Right cardiac atrium (tissue), 5 donors: Measurements from ENCODE around the gene LAGE3. TPM values are rescaled to one million over a fixed set of nuclear protein-coding genes. Genes with fewer than 3 reads are reported as not detected.

Source experiments
- ATAC-seq, 2 donors: fragments of 200-7000 bp; cut with Tn5 transposase; one replicate each; pipeline versions ENCODE4 v1.8.0 to v1.9.1; 2020; ENCODE audit warnings: moderate library complexity in 2 of 2, mild to moderate bottlenecking in 1 of 2
- DNase-seq, 3 donors: peaks; one replicate each; pipeline ENCODE4 v3.0.0-alpha.2; 2020
- H3K27ac ChIP-seq: one replicate; pipeline ENCODE4 v1.5.1; 2013; ENCODE audit warnings: mild to moderate bottlenecking, low read length, control low read depth, moderate library complexity
- H3K27me3 ChIP-seq: one replicate; pipeline ENCODE4 v1.6.1; 2013; ENCODE audit not compliant: control insufficient read depth, insufficient read depth
- H3K4me1 ChIP-seq: one replicate; pipeline ENCODE4 v1.6.1; 2013; ENCODE audit warnings: low read length; ENCODE audit not compliant: control insufficient read depth, insufficient read depth
- H3K4me3 ChIP-seq: one replicate; pipeline ENCODE4 v1.5.1; 2013; ENCODE audit warnings: low read length, control low read depth
- H3K9me3 ChIP-seq: one replicate; pipeline ENCODE4 v1.6.1; 2013; ENCODE audit warnings: low read length; ENCODE audit not compliant: control insufficient read depth
- WGBS: extraction: QIAGEN DNeasy Blood & Tissue Kit; methylation state at CpG from one replicate; pipeline ENCODE4 v1.1.7; 2013; 5-methylcytosine and 5-hydroxymethylcytosine counted together
- intact Hi-C, 4 donors: fragments of 100-400 bp; cut with DNase I; formaldehyde crosslinking; loops; one replicate each; pipeline versions ENCODE4 v1.11.0 to v1.14.0; 2022 to 2023
- microRNA-seq, 2 donors: library from miRNA; unstranded; fragments of <30 nt; microRNA quantifications; one replicate each; pipeline ENCODE4 v1.2.0, GENCODE V29; 2020 to 2021
- polyA plus RNA-seq: library from polyadenylated mRNA; stranded (reverse); fragments of 200-250 nt; gene quantifications from one replicate; pipeline ENCODE4 v1.2.3, GENCODE V29; 2013
- total RNA-seq, 4 donors: library from RNA; stranded (reverse); fragmentation: NEBNext Ultra II Directional; extraction: Animal tissue kit (Norgen Biotek cat#: 25700); gene quantifications; one replicate each; pipeline ENCODE4 v1.2.1, GENCODE V29; 2021
- donor health status: healthy with polysubstance abuse.
- donor health status: DM: no; HTN: yes; CAD: no.
- donor health status: DM: no; HTN: no; CAD: no.
- donor health status: DM: no; HTN: yes; CAD: no; lungs with severe emphysema.
- donor health status: DM: yes; HTN: yes; CAD: no.

The LAGE3 gene
- total and polyA plus RNA-seq, 5 donors, result 16.3 to 25.8 (median 20.6) TPM

DNA sequence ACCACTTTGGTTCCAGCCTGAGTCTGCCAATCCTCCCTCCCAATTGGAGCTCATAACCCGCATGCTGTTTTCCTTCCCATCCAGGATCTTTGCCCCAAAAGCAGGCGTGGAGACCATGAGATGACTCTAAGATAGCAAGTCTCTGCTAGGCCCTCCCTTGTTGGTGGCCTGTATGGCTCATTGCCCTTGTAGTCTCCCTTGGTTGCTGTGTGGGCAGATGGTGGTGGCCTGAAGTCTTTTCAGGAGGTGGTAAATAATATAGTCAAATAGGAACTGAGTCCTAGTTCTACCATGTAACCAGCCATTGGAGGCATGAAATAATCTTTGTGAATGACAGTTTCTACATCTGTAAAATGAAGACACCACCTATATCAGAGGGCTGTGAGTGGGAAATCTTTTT lies 49.4 kb downstream of the LAGE3 start:
- intact Hi-C loops, result no loop called here
- no peak for DNase-seq
- no peaks in the 10 kb centered on the region for H3K9me3 ChIP-seq
- ATAC-seq, result no peak
- 83% methylated on average over 2 of the region's 2 CpGs for WGBS
- H3K27me3 ChIP-seq, result no peaks in the 10 kb centered on the region
- H3K27ac ChIP-seq, result no peak overlapping the region
- H3K4me1 ChIP-seq, result no peaks in the 10 kb centered on the region
- H3K4me3 ChIP-seq, result no peak overlapping the region

DNA sequence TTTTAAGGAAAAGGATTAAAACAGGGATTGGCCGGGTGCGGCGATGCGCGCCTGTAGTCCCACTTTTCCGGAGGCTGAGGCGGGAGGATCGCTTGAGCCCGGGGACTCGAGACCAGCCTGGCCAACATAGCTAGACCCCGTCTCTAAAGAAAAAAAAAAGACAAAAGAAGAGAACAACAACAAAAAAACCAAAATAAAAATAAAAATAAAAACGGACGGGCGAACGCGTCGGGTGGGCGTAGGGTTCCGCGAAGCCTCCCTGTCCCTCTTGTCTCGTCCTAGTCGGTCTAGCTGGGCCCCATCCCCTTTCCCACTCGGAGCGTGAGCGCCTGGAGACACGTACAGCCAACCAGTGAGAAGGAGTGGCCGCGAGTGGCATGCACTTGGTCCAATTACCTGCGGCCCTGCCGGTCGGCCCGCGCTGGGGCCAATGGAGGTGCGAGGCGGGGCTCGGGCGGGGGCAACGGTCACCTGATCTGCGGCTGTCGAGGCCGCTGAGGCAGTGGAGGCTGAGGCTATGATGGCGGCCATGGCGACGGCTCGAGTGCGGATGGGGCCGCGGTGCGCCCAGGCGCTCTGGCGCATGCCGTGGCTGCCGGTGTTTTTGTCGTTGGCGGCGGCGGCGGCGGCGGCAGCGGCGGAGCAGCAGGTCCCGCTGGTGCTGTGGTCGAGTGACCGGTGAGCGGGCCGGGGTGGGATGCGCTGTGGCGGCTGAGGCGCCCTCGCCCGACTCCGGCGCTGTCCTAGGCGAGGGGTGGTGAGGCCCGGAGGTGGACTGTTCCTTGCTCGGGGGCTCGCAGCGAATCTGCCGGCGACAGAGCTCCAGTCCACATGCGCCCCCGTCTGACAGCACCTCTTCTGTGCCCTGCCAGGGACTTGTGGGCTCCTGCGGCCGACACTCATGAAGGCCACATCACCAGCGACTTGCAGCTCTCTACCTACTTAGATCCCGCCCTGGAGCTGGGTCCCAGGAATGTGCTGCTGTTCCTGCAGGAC lies 50.6 kb downstream of the LAGE3 start, which contains the start of gene ATP6AP1:
Gene ATP6AP1 (plus strand): TSS at position 502 of the 996 bp plus-strand sequence. CDS start 16 bp downstream, at position 518.
- intact Hi-C loops, result no loop called here
- DNase-seq (peak; percentile 94 to 97 (median 97)), ATAC-seq (peak; percentile 98 to 99)
- peak within 1 kb of the TSS; percentile 72 for H3K27ac ChIP-seq
- H3K4me1 ChIP-seq, result no peaks in the 10 kb centered on the region
- 9% methylated on average over 87 of the region's 87 CpGs for WGBS
- H3K27me3 ChIP-seq, result no peaks in the 10 kb centered on the region
- no peaks in the 10 kb centered on the region for H3K9me3 ChIP-seq
- peak within 1 kb of the TSS; percentile 73 for H3K4me3 ChIP-seq

Small RNA genes within 50 kb of the gene (microRNA-seq; reads per million reads assigned to microRNA genes)
- gene MIR6858, result 0 to 0.42 reads per million in 2 donors

Other genes with a start within 250 kb of the LAGE3 start
- gene OPN1MW3, start 221.7 kb downstream of the LAGE3 start, total RNA-seq, result not detected
- gene OPN1MW3, start 221.7 kb downstream of the LAGE3 start, polyA plus RNA-seq, result not detected
- not detected for gene TEX28, start 184.2 kb downstream of the LAGE3 start, total RNA-seq
- gene TEX28, start 184.2 kb downstream of the LAGE3 start, polyA plus RNA-seq, result not detected
- gene TKTL1, start 183.5 kb downstream of the LAGE3 start, total RNA-seq, result 10 to 100 TPM in 1 of 4 donors, 1 to 10 TPM in 3; 5.5 to 11.9 (median 9.1) TPM
- 6.0 TPM for gene TKTL1, start 183.5 kb downstream of the LAGE3 start, polyA plus RNA-seq
- gene FLNA, start 104.6 kb downstream of the LAGE3 start, total RNA-seq, result 100 to 1,000 TPM; 262 to 363 (median 298) TPM
- 271 TPM for gene FLNA, start 104.6 kb downstream of the LAGE3 start, polyA plus RNA-seq
- 10 to 100 TPM; 58.5 to 72.9 (median 60.0) TPM for gene EMD, start 100.0 kb downstream of the LAGE3 start, total RNA-seq
- gene EMD, start 100.0 kb downstream of the LAGE3 start, polyA plus RNA-seq, result 86.1 TPM
- gene RPL10, start 80.9 kb downstream of the LAGE3 start, total RNA-seq, result 1,000 to 10,000 TPM; 2,034 to 2,544 (median 2,211) TPM
- 2,857 TPM for gene RPL10, start 80.9 kb downstream of the LAGE3 start, polyA plus RNA-seq
- gene DNASE1L1, start 70.0 kb downstream of the LAGE3 start, total RNA-seq, result 10 to 100 TPM; 47.3 to 52.6 (median 51.2) TPM
- gene DNASE1L1, start 70.0 kb downstream of the LAGE3 start, polyA plus RNA-seq, result 60.5 TPM
- 10 to 100 TPM; 38.0 to 45.0 (median 39.0) TPM for gene TAFAZZIN, start 67.7 kb downstream of the LAGE3 start, total RNA-seq
- 43.9 TPM for gene TAFAZZIN, start 67.7 kb downstream of the LAGE3 start, polyA plus RNA-seq
- 10 to 100 TPM; 73.7 to 83.8 (median 77.4) TPM for gene ATP6AP1, start 50.6 kb downstream of the LAGE3 start, total RNA-seq
- gene ATP6AP1, start 50.6 kb downstream of the LAGE3 start, polyA plus RNA-seq, result 63.1 TPM
- 10 to 100 TPM; 82.7 to 99.3 (median 96.9) TPM for gene GDI1, start 42.1 kb downstream of the LAGE3 start, total RNA-seq
- 102 TPM for gene GDI1, start 42.1 kb downstream of the LAGE3 start, polyA plus RNA-seq
- gene FAM50A, start 35.1 kb downstream of the LAGE3 start, total RNA-seq, result 10 to 100 TPM; 48.6 to 54.0 (median 53.0) TPM
- gene FAM50A, start 35.1 kb downstream of the LAGE3 start, polyA plus RNA-seq, result 88.7 TPM
- 10 to 100 TPM; 26.5 to 34.0 (median 29.6) TPM for gene PLXNA3, start 21.0 kb downstream of the LAGE3 start, total RNA-seq
- gene PLXNA3, start 21.0 kb downstream of the LAGE3 start, polyA plus RNA-seq, result 12.2 TPM
- 10 to 100 TPM; 51.1 to 62.1 (median 60.3) TPM for gene UBL4A, start 7.3 kb upstream of the LAGE3 start, total RNA-seq
- gene UBL4A, start 7.3 kb upstream of the LAGE3 start, polyA plus RNA-seq, result 43.6 TPM
- 10 to 100 TPM; 14.4 to 18.9 (median 15.5) TPM for gene SLC10A3, start 11.3 kb upstream of the LAGE3 start, total RNA-seq
- 17.3 TPM for gene SLC10A3, start 11.3 kb upstream of the LAGE3 start, polyA plus RNA-seq
- 10 to 100 TPM; 55.4 to 60.8 (median 58.9) TPM for gene FAM3A, start 37.0 kb upstream of the LAGE3 start, total RNA-seq
- 68.6 TPM for gene FAM3A, start 37.0 kb upstream of the LAGE3 start, polyA plus RNA-seq
- gene G6PD, start 67.6 kb upstream of the LAGE3 start, total RNA-seq, result 10 to 100 TPM; 16.6 to 26.4 (median 23.5) TPM
- gene G6PD, start 67.6 kb upstream of the LAGE3 start, polyA plus RNA-seq, result 13.2 TPM
- gene IKBKG, start 68.3 kb upstream of the LAGE3 start, total RNA-seq, result 10 to 100 TPM; 17.7 to 21.8 (median 19.1) TPM
- 17.2 TPM for gene IKBKG, start 68.3 kb upstream of the LAGE3 start, polyA plus RNA-seq
- gene CTAG1A, start 105.9 kb upstream of the LAGE3 start, total RNA-seq, result not detected
- not detected for gene CTAG1A, start 105.9 kb upstream of the LAGE3 start, polyA plus RNA-seq
- gene CTAG1B, start 140.0 kb upstream of the LAGE3 start, total RNA-seq, result not detected
- gene CTAG1B, start 140.0 kb upstream of the LAGE3 start, polyA plus RNA-seq, result not detected
- gene CTAG2, start 174.3 kb upstream of the LAGE3 start, total RNA-seq, result not detected
- gene CTAG2, start 174.3 kb upstream of the LAGE3 start, polyA plus RNA-seq, result not detected